GM23338 (cell line): ENCODE data around the gene DENND4C. TPM values are rescaled to one million over a fixed set of nuclear protein-coding genes. Genes with fewer than 3 reads are reported as not detected.

Experiments
- ATAC-seq: fragments of 200-7000 bp; cut with Tn5 transposase; 3 replicates; pipeline ENCODE4 v1.9.1; 2020
- DNase-seq: peaks from one replicate; pipeline ENCODE4 v3.0.0-alpha.2; 2015; ENCODE audit warnings: low spot score
- H2AFZ ChIP-seq: fragments of 200-600 bp; sonication (generic); 2 replicates; pipeline ENCODE4 v1.8.0; 2016; ENCODE audit warnings: antibody characterized with exemption, mild to moderate bottlenecking, moderate library complexity
- H3F3A ChIP-seq: fragments of 200-600 bp; sonication (generic); replicated peaks from 2 replicates; pipeline ENCODE4 v1.8.0; 2017; ENCODE audit warnings: antibody characterized with exemption, mixed run types, low read depth
- H3K27ac ChIP-seq: fragments of 200-600 bp; sonication (generic); 2 replicates; pipeline ENCODE4 v1.6.1; 2016; ENCODE audit warnings: low read depth
- H3K27me3 ChIP-seq: fragments of 200-600 bp; sonication (generic); 2 replicates; pipeline ENCODE4 v1.8.0; 2016; ENCODE audit warnings: mild to moderate bottlenecking, mixed run types, moderate library complexity; ENCODE audit not compliant: insufficient read depth
- H3K36me3 ChIP-seq: fragments of 200-600 bp; sonication (generic); 2 replicates; pipeline ENCODE4 v1.8.0; 2016; ENCODE audit warnings: mild to moderate bottlenecking; ENCODE audit not compliant: insufficient read depth
- H3K4me1 ChIP-seq: fragments of 200-600 bp; sonication (generic); 2 replicates; pipeline ENCODE4 v1.8.0; 2016; ENCODE audit warnings: mild to moderate bottlenecking, moderate library complexity; ENCODE audit not compliant: insufficient read depth
- H3K4me2 ChIP-seq: fragments of 200-600 bp; sonication (generic); 2 replicates; pipeline ENCODE4 v1.7.1; 2017; ENCODE audit warnings: mixed run types
- H3K4me3 ChIP-seq: fragments of 200-600 bp; sonication (generic); 2 replicates; pipeline ENCODE4 v1.6.1; 2016; ENCODE audit warnings: mixed run types
- H3K79me2 ChIP-seq: fragments of 200-600 bp; sonication (generic); replicated peaks from 2 replicates; pipeline ENCODE4 v1.8.0; 2017; ENCODE audit warnings: mild to moderate bottlenecking; ENCODE audit not compliant: insufficient read depth
- H3K9me2 ChIP-seq: fragments of 200-600 bp; sonication (generic); 2 replicates; pipeline ENCODE4 v1.8.0; 2017; ENCODE audit not compliant: insufficient read depth
- H4K20me1 ChIP-seq: fragments of 200-600 bp; sonication (generic); replicated peaks from 2 replicates; pipeline ENCODE4 v1.8.0; 2017; ENCODE audit warnings: mild to moderate bottlenecking; ENCODE audit not compliant: insufficient read depth
- H3K27ac Mint-ChIP-seq: 2 replicates; pipeline ENCODE4 v1.8.0; 2020; ENCODE audit warnings: inconsistent platforms, mild to moderate bottlenecking, moderate library complexity, mixed read lengths
- H3K27me3 Mint-ChIP-seq: 3 replicates; pipeline ENCODE4 v1.8.0; 2022; ENCODE audit warnings: low read depth, mild to moderate bottlenecking, moderate library complexity, mixed read lengths, inconsistent platforms; ENCODE audit not compliant: insufficient read depth, poor library complexity
- H3K36me3 Mint-ChIP-seq: 3 replicates; pipeline ENCODE4 v1.8.0; 2021; ENCODE audit warnings: low read depth, mild to moderate bottlenecking, inconsistent platforms, moderate library complexity, mixed read lengths
- H3K4me1 Mint-ChIP-seq: 3 replicates; pipeline ENCODE4 v1.8.0; 2020; ENCODE audit warnings: mild to moderate bottlenecking, inconsistent platforms, mixed read lengths
- H3K4me3 Mint-ChIP-seq: 3 replicates; pipeline ENCODE4 v1.8.0; 2021; ENCODE audit warnings: moderate library complexity, mild to moderate bottlenecking, inconsistent platforms, mixed read lengths
- H3K9me3 Mint-ChIP-seq: 3 replicates; pipeline ENCODE4 v1.8.0; 2020; ENCODE audit warnings: moderate library complexity, mild to moderate bottlenecking, inconsistent platforms, mixed read lengths
- CREB1 ChIP-seq: fragments of 250-450 bp; sonication (Bioruptor Pico); IDR thresholded peaks from 2 replicates; pipeline ENCODE4 v1.5.0; 2020; ENCODE audit warnings: low read depth, mild to moderate bottlenecking, moderate library complexity
- POLR2AphosphoS5 ChIP-seq: IDR thresholded peaks from 2 replicates; pipeline ENCODE4 v1.6.1; 2016; ENCODE audit warnings: antibody characterized with exemption, low read depth
- ZNF114 ChIP-seq: fragments of 250-450 bp; sonication (Bioruptor Pico); IDR thresholded peaks from 2 replicates; pipeline ENCODE4 v1.5.0; 2020; ENCODE audit warnings: mild to moderate bottlenecking, moderate library complexity
- ZNF331 ChIP-seq: fragments of 250-450 bp; sonication (Bioruptor Pico); IDR thresholded peaks from 2 replicates; pipeline ENCODE4 v1.5.0; 2020; ENCODE audit warnings: low read depth, mild to moderate bottlenecking, moderate library complexity
- polyA plus RNA-seq: library from polyadenylated mRNA; unstranded; fragments of >200 nt; fragmentation: Nextera tagmentation; extraction: Ambion mirVana; gene quantifications from 2 replicates; pipeline ENCODE4 v1.2.1, GENCODE V29; 2016
- total RNA-seq: library from RNA; depleted of rRNA; stranded (reverse); fragments of >200 nt; shearing (Covaris generic); gene quantifications from 2 replicates; pipeline ENCODE4 v1.2.3, GENCODE V29; 2014
- TF ChIP-seq, protein P1 (sequence below): fragments of 250-450 bp; sonication (Bioruptor Pico); IDR thresholded peaks from 2 replicates; pipeline ENCODE4 v1.5.0; 2020; ENCODE audit warnings: mild to moderate bottlenecking, moderate library complexity
- TF ChIP-seq, protein P2 (sequence below): IDR thresholded peaks from 2 replicates; pipeline ENCODE4 v1.6.1; 2016; ENCODE audit warnings: antibody characterized with exemption
- TF ChIP-seq, protein P3 (sequence below), 2 experiments: fragments of 200-600 bp in 1 of 2; sonication (generic) in 1 of 2; conservative IDR thresholded peaks; 2 replicates each; pipeline versions ENCODE4 v1.5.1 to v1.6.1; 2016 to 2017; ENCODE audit warnings: antibody characterized with exemption in 2 of 2, low read depth in 2 of 2, mild to moderate bottlenecking in 2 of 2, moderate library complexity in 1 of 2

DENND4C gene
- total and polyA plus RNA-seq, 2 experiments from 2014 or later: 6.4 to 30.8 TPM

DNA sequence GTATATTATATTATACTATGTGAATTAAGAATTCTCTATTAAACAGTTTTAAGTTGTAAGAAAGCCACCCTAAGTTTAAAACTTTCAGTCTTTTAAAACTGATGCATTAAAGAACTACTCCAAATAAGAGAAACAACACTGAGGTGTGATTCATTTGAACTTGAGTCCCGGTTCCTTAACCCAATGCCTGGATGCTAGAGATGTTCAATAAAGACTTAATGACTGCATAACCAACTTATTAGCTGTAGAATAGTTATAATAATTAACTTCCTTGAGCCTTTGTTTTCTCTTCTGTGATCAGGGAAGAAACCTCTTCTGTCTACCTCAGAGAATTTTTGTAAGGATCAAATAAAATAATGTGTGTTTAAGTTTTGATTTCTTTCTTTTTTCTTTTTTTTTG lies 45.3 kb upstream of the DENND4C start (continued):
- TF ChIP-seq, protein P1, sequence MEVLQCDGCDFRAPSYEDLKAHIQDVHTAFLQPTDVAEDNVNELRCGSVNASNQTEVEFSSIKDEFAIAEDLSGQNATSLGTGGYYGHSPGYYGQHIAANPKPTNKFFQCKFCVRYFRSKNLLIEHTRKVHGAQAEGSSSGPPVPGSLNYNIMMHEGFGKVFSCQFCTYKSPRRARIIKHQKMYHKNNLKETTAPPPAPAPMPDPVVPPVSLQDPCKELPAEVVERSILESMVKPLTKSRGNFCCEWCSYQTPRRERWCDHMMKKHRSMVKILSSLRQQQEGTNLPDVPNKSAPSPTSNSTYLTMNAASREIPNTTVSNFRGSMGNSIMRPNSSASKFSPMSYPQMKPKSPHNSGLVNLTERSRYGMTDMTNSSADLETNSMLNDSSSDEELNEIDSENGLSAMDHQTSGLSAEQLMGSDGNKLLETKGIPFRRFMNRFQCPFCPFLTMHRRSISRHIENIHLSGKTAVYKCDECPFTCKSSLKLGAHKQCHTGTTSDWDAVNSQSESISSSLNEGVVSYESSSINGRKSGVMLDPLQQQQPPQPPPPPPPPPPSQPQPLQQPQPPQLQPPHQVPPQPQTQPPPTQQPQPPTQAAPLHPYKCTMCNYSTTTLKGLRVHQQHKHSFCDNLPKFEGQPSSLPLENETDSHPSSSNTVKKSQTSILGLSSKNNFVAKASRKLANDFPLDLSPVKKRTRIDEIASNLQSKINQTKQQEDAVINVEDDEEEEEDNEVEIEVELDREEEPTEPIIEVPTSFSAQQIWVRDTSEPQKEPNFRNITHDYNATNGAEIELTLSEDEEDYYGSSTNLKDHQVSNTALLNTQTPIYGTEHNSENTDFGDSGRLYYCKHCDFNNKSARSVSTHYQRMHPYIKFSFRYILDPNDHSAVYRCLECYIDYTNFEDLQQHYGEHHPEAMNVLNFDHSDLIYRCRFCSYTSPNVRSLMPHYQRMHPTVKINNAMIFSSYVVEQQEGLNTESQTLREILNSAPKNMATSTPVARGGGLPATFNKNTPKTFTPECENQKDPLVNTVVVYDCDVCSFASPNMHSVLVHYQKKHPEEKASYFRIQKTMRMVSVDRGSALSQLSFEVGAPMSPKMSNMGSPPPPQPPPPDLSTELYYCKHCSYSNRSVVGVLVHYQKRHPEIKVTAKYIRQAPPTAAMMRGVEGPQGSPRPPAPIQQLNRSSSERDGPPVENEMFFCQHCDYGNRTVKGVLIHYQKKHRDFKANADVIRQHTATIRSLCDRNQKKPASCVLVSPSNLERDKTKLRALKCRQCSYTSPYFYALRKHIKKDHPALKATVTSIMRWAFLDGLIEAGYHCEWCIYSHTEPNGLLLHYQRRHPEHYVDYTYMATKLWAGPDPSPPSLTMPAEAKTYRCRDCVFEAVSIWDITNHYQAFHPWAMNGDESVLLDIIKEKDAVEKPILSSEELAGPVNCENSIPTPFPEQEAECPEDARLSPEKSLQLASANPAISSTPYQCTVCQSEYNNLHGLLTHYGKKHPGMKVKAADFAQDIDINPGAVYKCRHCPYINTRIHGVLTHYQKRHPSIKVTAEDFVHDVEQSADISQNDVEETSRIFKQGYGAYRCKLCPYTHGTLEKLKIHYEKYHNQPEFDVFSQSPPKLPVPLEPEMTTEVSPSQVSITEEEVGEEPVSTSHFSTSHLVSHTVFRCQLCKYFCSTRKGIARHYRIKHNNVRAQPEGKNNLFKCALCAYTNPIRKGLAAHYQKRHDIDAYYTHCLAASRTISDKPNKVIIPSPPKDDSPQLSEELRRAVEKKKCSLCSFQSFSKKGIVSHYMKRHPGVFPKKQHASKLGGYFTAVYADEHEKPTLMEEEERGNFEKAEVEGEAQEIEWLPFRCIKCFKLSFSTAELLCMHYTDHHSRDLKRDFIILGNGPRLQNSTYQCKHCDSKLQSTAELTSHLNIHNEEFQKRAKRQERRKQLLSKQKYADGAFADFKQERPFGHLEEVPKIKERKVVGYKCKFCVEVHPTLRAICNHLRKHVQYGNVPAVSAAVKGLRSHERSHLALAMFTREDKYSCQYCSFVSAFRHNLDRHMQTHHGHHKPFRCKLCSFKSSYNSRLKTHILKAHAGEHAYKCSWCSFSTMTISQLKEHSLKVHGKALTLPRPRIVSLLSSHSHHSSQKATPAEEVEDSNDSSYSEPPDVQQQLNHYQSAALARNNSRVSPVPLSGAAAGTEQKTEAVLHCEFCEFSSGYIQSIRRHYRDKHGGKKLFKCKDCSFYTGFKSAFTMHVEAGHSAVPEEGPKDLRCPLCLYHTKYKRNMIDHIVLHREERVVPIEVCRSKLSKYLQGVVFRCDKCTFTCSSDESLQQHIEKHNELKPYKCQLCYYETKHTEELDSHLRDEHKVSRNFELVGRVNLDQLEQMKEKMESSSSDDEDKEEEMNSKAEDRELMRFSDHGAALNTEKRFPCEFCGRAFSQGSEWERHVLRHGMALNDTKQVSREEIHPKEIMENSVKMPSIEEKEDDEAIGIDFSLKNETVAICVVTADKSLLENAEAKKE (CRISPR knock-in tag): no peak
- TF ChIP-seq, protein P2, sequence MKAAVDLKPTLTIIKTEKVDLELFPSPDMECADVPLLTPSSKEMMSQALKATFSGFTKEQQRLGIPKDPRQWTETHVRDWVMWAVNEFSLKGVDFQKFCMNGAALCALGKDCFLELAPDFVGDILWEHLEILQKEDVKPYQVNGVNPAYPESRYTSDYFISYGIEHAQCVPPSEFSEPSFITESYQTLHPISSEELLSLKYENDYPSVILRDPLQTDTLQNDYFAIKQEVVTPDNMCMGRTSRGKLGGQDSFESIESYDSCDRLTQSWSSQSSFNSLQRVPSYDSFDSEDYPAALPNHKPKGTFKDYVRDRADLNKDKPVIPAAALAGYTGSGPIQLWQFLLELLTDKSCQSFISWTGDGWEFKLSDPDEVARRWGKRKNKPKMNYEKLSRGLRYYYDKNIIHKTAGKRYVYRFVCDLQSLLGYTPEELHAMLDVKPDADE: no peak
- TF ChIP-seq POLR2AphosphoS5: no peak
- TF ChIP-seq CREB1: no peak
- TF ChIP-seq, protein P3, sequence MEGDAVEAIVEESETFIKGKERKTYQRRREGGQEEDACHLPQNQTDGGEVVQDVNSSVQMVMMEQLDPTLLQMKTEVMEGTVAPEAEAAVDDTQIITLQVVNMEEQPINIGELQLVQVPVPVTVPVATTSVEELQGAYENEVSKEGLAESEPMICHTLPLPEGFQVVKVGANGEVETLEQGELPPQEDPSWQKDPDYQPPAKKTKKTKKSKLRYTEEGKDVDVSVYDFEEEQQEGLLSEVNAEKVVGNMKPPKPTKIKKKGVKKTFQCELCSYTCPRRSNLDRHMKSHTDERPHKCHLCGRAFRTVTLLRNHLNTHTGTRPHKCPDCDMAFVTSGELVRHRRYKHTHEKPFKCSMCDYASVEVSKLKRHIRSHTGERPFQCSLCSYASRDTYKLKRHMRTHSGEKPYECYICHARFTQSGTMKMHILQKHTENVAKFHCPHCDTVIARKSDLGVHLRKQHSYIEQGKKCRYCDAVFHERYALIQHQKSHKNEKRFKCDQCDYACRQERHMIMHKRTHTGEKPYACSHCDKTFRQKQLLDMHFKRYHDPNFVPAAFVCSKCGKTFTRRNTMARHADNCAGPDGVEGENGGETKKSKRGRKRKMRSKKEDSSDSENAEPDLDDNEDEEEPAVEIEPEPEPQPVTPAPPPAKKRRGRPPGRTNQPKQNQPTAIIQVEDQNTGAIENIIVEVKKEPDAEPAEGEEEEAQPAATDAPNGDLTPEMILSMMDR (conservative IDR thresholded peaks at IDR 0.05; ENCODE audit: low read depth in 2 of 2): no peak

DNA sequence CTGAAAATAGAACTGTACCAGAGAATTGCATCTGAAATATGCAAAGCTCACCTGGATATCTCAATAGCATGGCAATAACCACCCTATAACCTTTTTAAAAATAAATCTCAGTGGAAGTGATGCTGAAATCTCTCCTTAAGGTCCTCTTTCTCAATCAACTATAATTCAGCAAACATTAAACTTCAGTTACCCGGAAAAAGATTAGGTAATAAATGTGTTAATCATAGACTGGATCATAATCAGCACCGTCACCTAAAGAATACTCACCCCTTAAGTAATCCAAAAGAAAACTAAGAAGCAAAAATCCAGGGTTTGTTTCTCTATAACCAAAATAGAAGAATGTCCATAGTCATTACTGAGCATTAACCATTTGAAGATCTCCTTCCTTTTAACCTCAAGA lies 44.3 kb upstream of the DENND4C start:
- H2AFZ ChIP-seq: no peak overlapping the region
- DNase-seq (no peak), ATAC-seq (no peak)
- Mint-ChIP-seq H3K4me3 (no peak overlapping the region), H3K4me1 (peaks cover 15% of the 10 kb centered on the region), H3K27me3 (no peaks in the 10 kb centered on the region), H3K36me3 (no peaks in the 10 kb centered on the region), H3K9me3 (no peaks in the 10 kb centered on the region), H3K27ac (no peak overlapping the region)
- H3K4me1 ChIP-seq: peaks cover 16% of the 10 kb centered on the region
- no peak overlapping the region for H3K4me3 ChIP-seq
- H3K9me2 ChIP-seq: 0 out of 2 replicates have a peak, but pooled peaks cover 5% of the 10 kb centered on the region
- no peak overlapping the region for H3K4me2 ChIP-seq
- no peaks in the 10 kb centered on the region for H3K27me3 ChIP-seq
- no peak overlapping the region for H3K27ac ChIP-seq
- no peaks in the 10 kb centered on the region for H4K20me1 ChIP-seq
- no peaks in the 10 kb centered on the region for H3F3A ChIP-seq
- H3K36me3 ChIP-seq: no peaks in the 10 kb centered on the region
- no peaks in the 10 kb centered on the region for H3K79me2 ChIP-seq
- TF ChIP-seq POLR2AphosphoS5 (no peak), ZNF331 (CRISPR knock-in tag) (no peak), ZNF114 (CRISPR knock-in tag) (no peak)
- TF ChIP-seq, protein P1 (CRISPR knock-in tag): no peak
